Measurements from ENCODE around the gene RBMS3.

The RBMS3 gene

GRCh38 chr3:29868543-29869101 is 587.8 kb downstream of the RBMS3 start:
- no peaks in the 10 kb centered on the region for H3K9me3 ChIP-seq (ENCODE audit: control insufficient read depth in 2 of 2, low read length in 2 of 2)
- H3K27ac ChIP-seq (ENCODE audit: low read depth in 2 of 2, low read length in 2 of 2): no peak overlapping the region
- H3K4me3 ChIP-seq (ENCODE audit: low read length in 2 of 2): no peak overlapping the region
- H3K9ac ChIP-seq (ENCODE audit: low read depth in 1 of 2, low read length in 2 of 2): no peak overlapping the region
- H3K27me3 ChIP-seq (ENCODE audit: control insufficient read depth in 2 of 2, insufficient read depth in 2 of 2, low read length in 2 of 2): no peaks in the 10 kb centered on the region
- no peaks in the 10 kb centered on the region for H3K36me3 ChIP-seq (ENCODE audit: control insufficient read depth in 2 of 2, insufficient read depth in 2 of 2, low read length in 2 of 2)
- no peaks in the 10 kb centered on the region for H3K4me1 ChIP-seq (ENCODE audit: control insufficient read depth in 2 of 2, insufficient read depth in 2 of 2, low read length in 2 of 2)

GRCh38 chr3:29870136-29870535 is 589.3 kb downstream of the RBMS3 start:
- Histone ChIP-seq H3K27ac (ENCODE audit: low read depth in 2 of 2, low read length in 2 of 2) (no peak overlapping the region), H3K9ac (ENCODE audit: low read depth in 1 of 2, low read length in 2 of 2) (no peak overlapping the region), H3K36me3 (ENCODE audit: control insufficient read depth in 2 of 2, insufficient read depth in 2 of 2, low read length in 2 of 2) (no peaks in the 10 kb centered on the region), H3K4me1 (ENCODE audit: control insufficient read depth in 2 of 2, insufficient read depth in 2 of 2, low read length in 2 of 2) (no peaks in the 10 kb centered on the region), H3K27me3 (ENCODE audit: control insufficient read depth in 2 of 2, insufficient read depth in 2 of 2, low read length in 2 of 2) (no peaks in the 10 kb centered on the region), H3K9me3 (ENCODE audit: control insufficient read depth in 2 of 2, low read length in 2 of 2) (no peaks in the 10 kb centered on the region), H3K4me3 (ENCODE audit: low read length in 2 of 2) (no peak overlapping the region)

- H3K9ac ChIP-seq (ENCODE audit: low read depth in 1 of 2, low read length in 2 of 2): no peak overlapping the region
- no peaks in the 10 kb centered on the region for H3K36me3 ChIP-seq (ENCODE audit: control insufficient read depth in 2 of 2, insufficient read depth in 2 of 2, low read length in 2 of 2)
- H3K27me3 ChIP-seq (ENCODE audit: control insufficient read depth in 2 of 2, insufficient read depth in 2 of 2, low read length in 2 of 2): no peaks in the 10 kb centered on the region
Observed at GRCh38 chr3:29871087-29871486, 590.2 kb downstream of the RBMS3 start.

GRCh38 chr3:29880809-29881208 is 599.9 kb downstream of the RBMS3 start:
- Histone ChIP-seq H3K9ac (ENCODE audit: low read depth in 1 of 2, low read length in 2 of 2) (no peak overlapping the region), H3K4me3 (ENCODE audit: low read length in 2 of 2) (no peak overlapping the region), H3K27me3 (ENCODE audit: control insufficient read depth in 2 of 2, insufficient read depth in 2 of 2, low read length in 2 of 2) (no peaks in the 10 kb centered on the region), H3K36me3 (ENCODE audit: control insufficient read depth in 2 of 2, insufficient read depth in 2 of 2, low read length in 2 of 2) (no peaks in the 10 kb centered on the region), H3K9me3 (ENCODE audit: control insufficient read depth in 2 of 2, low read length in 2 of 2) (no peaks in the 10 kb centered on the region), H3K27ac (ENCODE audit: low read depth in 2 of 2, low read length in 2 of 2) (no peak overlapping the region), H3K4me1 (ENCODE audit: control insufficient read depth in 2 of 2, insufficient read depth in 2 of 2, low read length in 2 of 2) (no peaks in the 10 kb centered on the region)

More at GRCh38 chr3:29871087-29871486, 590.2 kb downstream of the RBMS3 start:
- no peak overlapping the region for H3K4me3 ChIP-seq (ENCODE audit: low read length in 2 of 2)
- no peaks in the 10 kb centered on the region for H3K4me1 ChIP-seq (ENCODE audit: control insufficient read depth in 2 of 2, insufficient read depth in 2 of 2, low read length in 2 of 2)
- H3K9me3 ChIP-seq (ENCODE audit: control insufficient read depth in 2 of 2, low read length in 2 of 2): no peaks in the 10 kb centered on the region
- H3K27ac ChIP-seq (ENCODE audit: low read depth in 2 of 2, low read length in 2 of 2): no peak overlapping the region

- H3K4me1 ChIP-seq (ENCODE audit: control insufficient read depth in 2 of 2, insufficient read depth in 2 of 2, low read length in 2 of 2): no peaks in the 10 kb centered on the region
- H3K9me3 ChIP-seq (ENCODE audit: control insufficient read depth in 2 of 2, low read length in 2 of 2): no peaks in the 10 kb centered on the region
- H3K9ac ChIP-seq (ENCODE audit: low read depth in 1 of 2, low read length in 2 of 2): no peak overlapping the region
- no peaks in the 10 kb centered on the region for H3K27me3 ChIP-seq (ENCODE audit: control insufficient read depth in 2 of 2, insufficient read depth in 2 of 2, low read length in 2 of 2)
- H3K4me3 ChIP-seq (ENCODE audit: low read length in 2 of 2): no peak overlapping the region
- H3K36me3 ChIP-seq (ENCODE audit: control insufficient read depth in 2 of 2, insufficient read depth in 2 of 2, low read length in 2 of 2): no peaks in the 10 kb centered on the region
- H3K27ac ChIP-seq (ENCODE audit: low read depth in 2 of 2, low read length in 2 of 2): no peak overlapping the region
Observed at GRCh38 chr3:29887451-29887850, 606.6 kb downstream of the RBMS3 start.

- Histone ChIP-seq H3K4me3 (ENCODE audit: low read length in 2 of 2) (no peak overlapping the region), H3K27ac (ENCODE audit: low read depth in 2 of 2, low read length in 2 of 2) (no peak overlapping the region)
Observed at GRCh38 chr3:29889215-29889614, 608.3 kb downstream of the RBMS3 start.

GRCh38 chr3:29890801-29891200 is 609.9 kb downstream of the RBMS3 start:
- Histone ChIP-seq H3K4me1 (ENCODE audit: control insufficient read depth in 2 of 2, insufficient read depth in 2 of 2, low read length in 2 of 2) (no peaks in the 10 kb centered on the region), H3K9ac (ENCODE audit: low read depth in 1 of 2, low read length in 2 of 2) (no peak overlapping the region), H3K9me3 (ENCODE audit: control insufficient read depth in 2 of 2, low read length in 2 of 2) (no peaks in the 10 kb centered on the region), H3K4me3 (ENCODE audit: low read length in 2 of 2) (no peak overlapping the region), H3K27ac (ENCODE audit: low read depth in 2 of 2, low read length in 2 of 2) (no peak overlapping the region), H3K36me3 (ENCODE audit: control insufficient read depth in 2 of 2, insufficient read depth in 2 of 2, low read length in 2 of 2) (no peaks in the 10 kb centered on the region), H3K27me3 (ENCODE audit: control insufficient read depth in 2 of 2, insufficient read depth in 2 of 2, low read length in 2 of 2) (no peaks in the 10 kb centered on the region)

More at GRCh38 chr3:29889215-29889614, 608.3 kb downstream of the RBMS3 start:
- Histone ChIP-seq H3K9me3 (ENCODE audit: control insufficient read depth in 2 of 2, low read length in 2 of 2) (no peaks in the 10 kb centered on the region), H3K9ac (ENCODE audit: low read depth in 1 of 2, low read length in 2 of 2) (no peak overlapping the region), H3K36me3 (ENCODE audit: control insufficient read depth in 2 of 2, insufficient read depth in 2 of 2, low read length in 2 of 2) (no peaks in the 10 kb centered on the region), H3K27me3 (ENCODE audit: control insufficient read depth in 2 of 2, insufficient read depth in 2 of 2, low read length in 2 of 2) (no peaks in the 10 kb centered on the region), H3K4me1 (ENCODE audit: control insufficient read depth in 2 of 2, insufficient read depth in 2 of 2, low read length in 2 of 2) (no peaks in the 10 kb centered on the region)

- no peak overlapping the region for H3K27ac ChIP-seq (ENCODE audit: low read depth in 2 of 2, low read length in 2 of 2)
- H3K27me3 ChIP-seq (ENCODE audit: control insufficient read depth in 2 of 2, insufficient read depth in 2 of 2, low read length in 2 of 2): no peaks in the 10 kb centered on the region
- no peak overlapping the region for H3K9ac ChIP-seq (ENCODE audit: low read depth in 1 of 2, low read length in 2 of 2)
- no peaks in the 10 kb centered on the region for H3K9me3 ChIP-seq (ENCODE audit: control insufficient read depth in 2 of 2, low read length in 2 of 2)
- no peaks in the 10 kb centered on the region for H3K36me3 ChIP-seq (ENCODE audit: control insufficient read depth in 2 of 2, insufficient read depth in 2 of 2, low read length in 2 of 2)
- no peak overlapping the region for H3K4me3 ChIP-seq (ENCODE audit: low read length in 2 of 2)
- no peaks in the 10 kb centered on the region for H3K4me1 ChIP-seq (ENCODE audit: control insufficient read depth in 2 of 2, insufficient read depth in 2 of 2, low read length in 2 of 2)
Observed at GRCh38 chr3:29892976-29893554, 612.2 kb downstream of the RBMS3 start.

GRCh38 chr3:29896856-29897255 is 616.0 kb downstream of the RBMS3 start:
- H3K36me3 ChIP-seq (ENCODE audit: control insufficient read depth in 2 of 2, insufficient read depth in 2 of 2, low read length in 2 of 2): no peaks in the 10 kb centered on the region
- H3K9ac ChIP-seq (ENCODE audit: low read depth in 1 of 2, low read length in 2 of 2): no peak overlapping the region
- no peaks in the 10 kb centered on the region for H3K9me3 ChIP-seq (ENCODE audit: control insufficient read depth in 2 of 2, low read length in 2 of 2)
- H3K27ac ChIP-seq (ENCODE audit: low read depth in 2 of 2, low read length in 2 of 2): no peak overlapping the region
- H3K4me1 ChIP-seq (ENCODE audit: control insufficient read depth in 2 of 2, insufficient read depth in 2 of 2, low read length in 2 of 2): no peaks in the 10 kb centered on the region
- H3K4me3 ChIP-seq (ENCODE audit: low read length in 2 of 2): no peak overlapping the region
- no peaks in the 10 kb centered on the region for H3K27me3 ChIP-seq (ENCODE audit: control insufficient read depth in 2 of 2, insufficient read depth in 2 of 2, low read length in 2 of 2)

- no peaks in the 10 kb centered on the region for H3K9me3 ChIP-seq (ENCODE audit: control insufficient read depth in 2 of 2, low read length in 2 of 2)
- no peaks in the 10 kb centered on the region for H3K4me1 ChIP-seq (ENCODE audit: control insufficient read depth in 2 of 2, insufficient read depth in 2 of 2, low read length in 2 of 2)
- no peak overlapping the region for H3K27ac ChIP-seq (ENCODE audit: low read depth in 2 of 2, low read length in 2 of 2)
- H3K9ac ChIP-seq (ENCODE audit: low read depth in 1 of 2, low read length in 2 of 2): no peak overlapping the region
- H3K27me3 ChIP-seq (ENCODE audit: control insufficient read depth in 2 of 2, insufficient read depth in 2 of 2, low read length in 2 of 2): no peaks in the 10 kb centered on the region
- H3K36me3 ChIP-seq (ENCODE audit: control insufficient read depth in 2 of 2, insufficient read depth in 2 of 2, low read length in 2 of 2): no peaks in the 10 kb centered on the region
- H3K4me3 ChIP-seq (ENCODE audit: low read length in 2 of 2): no peak overlapping the region
Observed at GRCh38 chr3:29898171-29898965, 617.5 kb downstream of the RBMS3 start.
